GM23338 (cell line): ENCODE results near the gene CTDSPL. TPM values are rescaled to one million over a fixed set of nuclear protein-coding genes. Genes with fewer than 3 reads are reported as not detected.

Experiments
- ATAC-seq: fragments of 200-7000 bp; cut with Tn5 transposase; 3 replicates; pipeline ENCODE4 v1.9.1; 2020
- DNase-seq: peaks from one replicate; pipeline ENCODE4 v3.0.0-alpha.2; 2015; ENCODE audit warnings: low spot score
- H2AFZ ChIP-seq: fragments of 200-600 bp; sonication (generic); 2 replicates; pipeline ENCODE4 v1.8.0; 2016; ENCODE audit warnings: antibody characterized with exemption, mild to moderate bottlenecking, moderate library complexity
- H3F3A ChIP-seq: fragments of 200-600 bp; sonication (generic); replicated peaks from 2 replicates; pipeline ENCODE4 v1.8.0; 2017; ENCODE audit warnings: antibody characterized with exemption, mixed run types, low read depth
- H3K27ac ChIP-seq: fragments of 200-600 bp; sonication (generic); 2 replicates; pipeline ENCODE4 v1.6.1; 2016; ENCODE audit warnings: low read depth
- H3K27me3 ChIP-seq: fragments of 200-600 bp; sonication (generic); 2 replicates; pipeline ENCODE4 v1.8.0; 2016; ENCODE audit warnings: mild to moderate bottlenecking, mixed run types, moderate library complexity; ENCODE audit not compliant: insufficient read depth
- H3K36me3 ChIP-seq: fragments of 200-600 bp; sonication (generic); 2 replicates; pipeline ENCODE4 v1.8.0; 2016; ENCODE audit warnings: mild to moderate bottlenecking; ENCODE audit not compliant: insufficient read depth
- H3K4me1 ChIP-seq: fragments of 200-600 bp; sonication (generic); 2 replicates; pipeline ENCODE4 v1.8.0; 2016; ENCODE audit warnings: mild to moderate bottlenecking, moderate library complexity; ENCODE audit not compliant: insufficient read depth
- H3K4me2 ChIP-seq: fragments of 200-600 bp; sonication (generic); 2 replicates; pipeline ENCODE4 v1.7.1; 2017; ENCODE audit warnings: mixed run types
- H3K4me3 ChIP-seq: fragments of 200-600 bp; sonication (generic); 2 replicates; pipeline ENCODE4 v1.6.1; 2016; ENCODE audit warnings: mixed run types
- H3K79me2 ChIP-seq: fragments of 200-600 bp; sonication (generic); replicated peaks from 2 replicates; pipeline ENCODE4 v1.8.0; 2017; ENCODE audit warnings: mild to moderate bottlenecking; ENCODE audit not compliant: insufficient read depth
- H3K9me2 ChIP-seq: fragments of 200-600 bp; sonication (generic); 2 replicates; pipeline ENCODE4 v1.8.0; 2017; ENCODE audit not compliant: insufficient read depth
- H4K20me1 ChIP-seq: fragments of 200-600 bp; sonication (generic); replicated peaks from 2 replicates; pipeline ENCODE4 v1.8.0; 2017; ENCODE audit warnings: mild to moderate bottlenecking; ENCODE audit not compliant: insufficient read depth
- H3K27ac Mint-ChIP-seq: 2 replicates; pipeline ENCODE4 v1.8.0; 2020; ENCODE audit warnings: inconsistent platforms, mild to moderate bottlenecking, moderate library complexity, mixed read lengths
- H3K27me3 Mint-ChIP-seq: 3 replicates; pipeline ENCODE4 v1.8.0; 2022; ENCODE audit warnings: low read depth, mild to moderate bottlenecking, moderate library complexity, mixed read lengths, inconsistent platforms; ENCODE audit not compliant: insufficient read depth, poor library complexity
- H3K36me3 Mint-ChIP-seq: 3 replicates; pipeline ENCODE4 v1.8.0; 2021; ENCODE audit warnings: low read depth, mild to moderate bottlenecking, inconsistent platforms, moderate library complexity, mixed read lengths
- H3K4me1 Mint-ChIP-seq: 3 replicates; pipeline ENCODE4 v1.8.0; 2020; ENCODE audit warnings: mild to moderate bottlenecking, inconsistent platforms, mixed read lengths
- H3K4me3 Mint-ChIP-seq: 3 replicates; pipeline ENCODE4 v1.8.0; 2021; ENCODE audit warnings: moderate library complexity, mild to moderate bottlenecking, inconsistent platforms, mixed read lengths
- H3K9me3 Mint-ChIP-seq: 3 replicates; pipeline ENCODE4 v1.8.0; 2020; ENCODE audit warnings: moderate library complexity, mild to moderate bottlenecking, inconsistent platforms, mixed read lengths
- CTCF ChIP-seq, 2 experiments: fragments of 200-600 bp in 1 of 2; sonication (generic) in 1 of 2; conservative IDR thresholded peaks; 2 replicates each; pipeline versions ENCODE4 v1.5.1 to v1.6.1; 2016 to 2017; ENCODE audit warnings: antibody characterized with exemption in 2 of 2, low read depth in 2 of 2, mild to moderate bottlenecking in 2 of 2, moderate library complexity in 1 of 2
- EZH2 ChIP-seq: fragments of 200-600 bp; sonication (generic); IDR thresholded peaks from one replicate; pipeline ENCODE4 v1.8.0; 2017; ENCODE audit warnings: antibody characterized with exemption, mild to moderate bottlenecking, low read depth; ENCODE audit not compliant: unreplicated experiment
- EZH2phosphoT487 ChIP-seq: fragments of 200-600 bp; sonication (generic); IDR thresholded peaks from one replicate; pipeline ENCODE4 v1.8.1; 2018; ENCODE audit warnings: antibody characterized with exemption; ENCODE audit not compliant: unreplicated experiment
- JUNB ChIP-seq: IDR thresholded peaks from one replicate; pipeline ENCODE4 v1.6.1; 2016; ENCODE audit warnings: antibody characterized with exemption; ENCODE audit not compliant: unreplicated experiment
- NANOG ChIP-seq: IDR thresholded peaks from 2 replicates; pipeline ENCODE4 v1.6.1; 2016; ENCODE audit warnings: antibody characterized with exemption, borderline replicate concordance
- REST ChIP-seq: IDR thresholded peaks from one replicate; pipeline ENCODE4 v1.6.1; 2018; ENCODE audit warnings: antibody characterized with exemption; ENCODE audit not compliant: unreplicated experiment
- STAT1 ChIP-seq: IDR thresholded peaks from one replicate; pipeline ENCODE4 v1.6.1; 2016; ENCODE audit warnings: antibody characterized with exemption; ENCODE audit not compliant: unreplicated experiment
- ZNF114 ChIP-seq: fragments of 250-450 bp; sonication (Bioruptor Pico); IDR thresholded peaks from 2 replicates; pipeline ENCODE4 v1.5.0; 2020; ENCODE audit warnings: mild to moderate bottlenecking, moderate library complexity
- polyA plus RNA-seq: library from polyadenylated mRNA; unstranded; fragments of >200 nt; fragmentation: Nextera tagmentation; extraction: Ambion mirVana; gene quantifications from 2 replicates; pipeline ENCODE4 v1.2.1, GENCODE V29; 2016
- total RNA-seq: library from RNA; depleted of rRNA; stranded (reverse); fragments of >200 nt; shearing (Covaris generic); gene quantifications from 2 replicates; pipeline ENCODE4 v1.2.3, GENCODE V29; 2014
- TF ChIP-seq, protein P1 (sequence below): fragments of 250-450 bp; sonication (Bioruptor Pico); IDR thresholded peaks from 2 replicates; pipeline ENCODE4 v1.5.0; 2020; ENCODE audit warnings: mild to moderate bottlenecking, moderate library complexity
- TF ChIP-seq, protein P2 (sequence below): IDR thresholded peaks from 2 replicates; pipeline ENCODE4 v1.6.1; 2016; ENCODE audit warnings: antibody characterized with exemption

Gene CTDSPL
- total and polyA plus RNA-seq, 2 experiments from 2014 or later = 23.2 to 42.0 TPM

DNA sequence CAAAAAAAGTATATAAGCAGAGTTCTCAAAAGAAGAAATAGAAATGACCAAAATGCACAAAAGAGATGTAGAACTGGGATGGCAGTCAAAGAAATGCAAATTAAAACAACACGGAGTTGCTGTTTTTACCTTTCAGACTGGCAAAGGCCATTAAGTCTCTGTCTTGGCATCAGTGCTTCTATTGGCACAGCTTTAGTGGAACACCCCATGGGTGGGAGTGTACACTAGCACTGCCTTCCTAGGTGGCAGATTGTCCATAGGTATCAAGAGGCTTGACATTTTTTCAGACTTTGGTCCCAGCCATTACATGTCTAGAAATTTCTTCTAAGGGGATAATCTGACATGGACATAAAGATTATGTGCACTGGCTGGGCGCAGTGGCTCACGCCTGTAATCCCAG lies 70.8 kb downstream of the CTDSPL start (continued):
- TF ChIP-seq ZNF114 (CRISPR knock-in tag) (no peak), EZH2phosphoT487 (no peak), JUNB (no peak)

DNA sequence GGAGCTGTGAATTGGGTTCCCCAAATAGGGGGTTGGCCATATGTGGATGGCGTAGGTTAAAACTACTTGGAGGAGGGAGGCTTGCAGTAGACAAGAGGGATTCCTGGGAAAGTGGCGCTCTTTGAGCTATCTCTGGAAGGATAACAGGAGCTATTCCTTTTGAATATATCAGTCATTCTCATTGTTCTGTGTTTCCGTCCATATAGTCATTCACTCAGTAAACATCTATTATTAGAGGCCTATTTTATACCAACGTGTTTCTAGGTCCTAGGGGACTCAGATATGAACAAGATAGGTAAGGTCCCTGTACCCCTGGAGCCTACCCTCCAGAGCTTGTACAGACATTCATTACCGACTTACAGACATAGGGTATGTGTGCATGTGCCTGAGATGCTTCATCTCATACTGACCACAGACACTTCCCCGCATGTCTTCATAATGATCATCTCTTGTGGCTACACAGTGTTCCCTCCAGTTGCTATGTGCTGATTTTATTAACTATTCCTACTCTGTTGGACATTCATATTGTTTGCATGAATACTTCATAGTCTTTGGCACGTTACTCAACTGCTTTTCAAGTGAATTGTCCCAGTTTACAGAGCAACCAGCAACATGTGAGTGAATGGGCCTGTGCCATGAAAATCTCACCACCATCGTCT lies 73.1 kb downstream of the CTDSPL start:
- H3K4me2 ChIP-seq = no peak overlapping the region
- peaks cover 8% of the 10 kb centered on the region for H3K79me2 ChIP-seq
- no peaks in the 10 kb centered on the region for H3K36me3 ChIP-seq
- H2AFZ ChIP-seq = no peak overlapping the region
- H3K9me3 Mint-ChIP-seq = no peaks in the 10 kb centered on the region
- H3K27me3 ChIP-seq = no peaks in the 10 kb centered on the region
- ATAC-seq (no peak), DNase-seq (no peak)
- H3K36me3 Mint-ChIP-seq = no peaks in the 10 kb centered on the region
- no peak overlapping the region for H3K27ac Mint-ChIP-seq
- H4K20me1 ChIP-seq = peaks cover 5% of the 10 kb centered on the region; the same call in 1 of the 2 replicates
- no peaks in the 10 kb centered on the region for H3K9me2 ChIP-seq
- TF ChIP-seq, protein P1, sequence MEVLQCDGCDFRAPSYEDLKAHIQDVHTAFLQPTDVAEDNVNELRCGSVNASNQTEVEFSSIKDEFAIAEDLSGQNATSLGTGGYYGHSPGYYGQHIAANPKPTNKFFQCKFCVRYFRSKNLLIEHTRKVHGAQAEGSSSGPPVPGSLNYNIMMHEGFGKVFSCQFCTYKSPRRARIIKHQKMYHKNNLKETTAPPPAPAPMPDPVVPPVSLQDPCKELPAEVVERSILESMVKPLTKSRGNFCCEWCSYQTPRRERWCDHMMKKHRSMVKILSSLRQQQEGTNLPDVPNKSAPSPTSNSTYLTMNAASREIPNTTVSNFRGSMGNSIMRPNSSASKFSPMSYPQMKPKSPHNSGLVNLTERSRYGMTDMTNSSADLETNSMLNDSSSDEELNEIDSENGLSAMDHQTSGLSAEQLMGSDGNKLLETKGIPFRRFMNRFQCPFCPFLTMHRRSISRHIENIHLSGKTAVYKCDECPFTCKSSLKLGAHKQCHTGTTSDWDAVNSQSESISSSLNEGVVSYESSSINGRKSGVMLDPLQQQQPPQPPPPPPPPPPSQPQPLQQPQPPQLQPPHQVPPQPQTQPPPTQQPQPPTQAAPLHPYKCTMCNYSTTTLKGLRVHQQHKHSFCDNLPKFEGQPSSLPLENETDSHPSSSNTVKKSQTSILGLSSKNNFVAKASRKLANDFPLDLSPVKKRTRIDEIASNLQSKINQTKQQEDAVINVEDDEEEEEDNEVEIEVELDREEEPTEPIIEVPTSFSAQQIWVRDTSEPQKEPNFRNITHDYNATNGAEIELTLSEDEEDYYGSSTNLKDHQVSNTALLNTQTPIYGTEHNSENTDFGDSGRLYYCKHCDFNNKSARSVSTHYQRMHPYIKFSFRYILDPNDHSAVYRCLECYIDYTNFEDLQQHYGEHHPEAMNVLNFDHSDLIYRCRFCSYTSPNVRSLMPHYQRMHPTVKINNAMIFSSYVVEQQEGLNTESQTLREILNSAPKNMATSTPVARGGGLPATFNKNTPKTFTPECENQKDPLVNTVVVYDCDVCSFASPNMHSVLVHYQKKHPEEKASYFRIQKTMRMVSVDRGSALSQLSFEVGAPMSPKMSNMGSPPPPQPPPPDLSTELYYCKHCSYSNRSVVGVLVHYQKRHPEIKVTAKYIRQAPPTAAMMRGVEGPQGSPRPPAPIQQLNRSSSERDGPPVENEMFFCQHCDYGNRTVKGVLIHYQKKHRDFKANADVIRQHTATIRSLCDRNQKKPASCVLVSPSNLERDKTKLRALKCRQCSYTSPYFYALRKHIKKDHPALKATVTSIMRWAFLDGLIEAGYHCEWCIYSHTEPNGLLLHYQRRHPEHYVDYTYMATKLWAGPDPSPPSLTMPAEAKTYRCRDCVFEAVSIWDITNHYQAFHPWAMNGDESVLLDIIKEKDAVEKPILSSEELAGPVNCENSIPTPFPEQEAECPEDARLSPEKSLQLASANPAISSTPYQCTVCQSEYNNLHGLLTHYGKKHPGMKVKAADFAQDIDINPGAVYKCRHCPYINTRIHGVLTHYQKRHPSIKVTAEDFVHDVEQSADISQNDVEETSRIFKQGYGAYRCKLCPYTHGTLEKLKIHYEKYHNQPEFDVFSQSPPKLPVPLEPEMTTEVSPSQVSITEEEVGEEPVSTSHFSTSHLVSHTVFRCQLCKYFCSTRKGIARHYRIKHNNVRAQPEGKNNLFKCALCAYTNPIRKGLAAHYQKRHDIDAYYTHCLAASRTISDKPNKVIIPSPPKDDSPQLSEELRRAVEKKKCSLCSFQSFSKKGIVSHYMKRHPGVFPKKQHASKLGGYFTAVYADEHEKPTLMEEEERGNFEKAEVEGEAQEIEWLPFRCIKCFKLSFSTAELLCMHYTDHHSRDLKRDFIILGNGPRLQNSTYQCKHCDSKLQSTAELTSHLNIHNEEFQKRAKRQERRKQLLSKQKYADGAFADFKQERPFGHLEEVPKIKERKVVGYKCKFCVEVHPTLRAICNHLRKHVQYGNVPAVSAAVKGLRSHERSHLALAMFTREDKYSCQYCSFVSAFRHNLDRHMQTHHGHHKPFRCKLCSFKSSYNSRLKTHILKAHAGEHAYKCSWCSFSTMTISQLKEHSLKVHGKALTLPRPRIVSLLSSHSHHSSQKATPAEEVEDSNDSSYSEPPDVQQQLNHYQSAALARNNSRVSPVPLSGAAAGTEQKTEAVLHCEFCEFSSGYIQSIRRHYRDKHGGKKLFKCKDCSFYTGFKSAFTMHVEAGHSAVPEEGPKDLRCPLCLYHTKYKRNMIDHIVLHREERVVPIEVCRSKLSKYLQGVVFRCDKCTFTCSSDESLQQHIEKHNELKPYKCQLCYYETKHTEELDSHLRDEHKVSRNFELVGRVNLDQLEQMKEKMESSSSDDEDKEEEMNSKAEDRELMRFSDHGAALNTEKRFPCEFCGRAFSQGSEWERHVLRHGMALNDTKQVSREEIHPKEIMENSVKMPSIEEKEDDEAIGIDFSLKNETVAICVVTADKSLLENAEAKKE = no peak
- TF ChIP-seq NANOG (no peak), REST (no peak), EZH2 (no peak), JUNB (no peak), CTCF (conservative IDR thresholded peaks at IDR 0.05; ENCODE audit: low read depth in 2 of 2) (no peak), STAT1 (no peak)
- TF ChIP-seq, protein P2, sequence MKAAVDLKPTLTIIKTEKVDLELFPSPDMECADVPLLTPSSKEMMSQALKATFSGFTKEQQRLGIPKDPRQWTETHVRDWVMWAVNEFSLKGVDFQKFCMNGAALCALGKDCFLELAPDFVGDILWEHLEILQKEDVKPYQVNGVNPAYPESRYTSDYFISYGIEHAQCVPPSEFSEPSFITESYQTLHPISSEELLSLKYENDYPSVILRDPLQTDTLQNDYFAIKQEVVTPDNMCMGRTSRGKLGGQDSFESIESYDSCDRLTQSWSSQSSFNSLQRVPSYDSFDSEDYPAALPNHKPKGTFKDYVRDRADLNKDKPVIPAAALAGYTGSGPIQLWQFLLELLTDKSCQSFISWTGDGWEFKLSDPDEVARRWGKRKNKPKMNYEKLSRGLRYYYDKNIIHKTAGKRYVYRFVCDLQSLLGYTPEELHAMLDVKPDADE = no peak
- H3K4me3 ChIP-seq = no peak overlapping the region
- H3K4me1 ChIP-seq = peaks cover 9% of the 10 kb centered on the region
- no peak overlapping the region for H3K4me3 Mint-ChIP-seq
- peaks cover 22% of the 10 kb centered on the region for H3K4me1 Mint-ChIP-seq
- H3K27me3 Mint-ChIP-seq = peaks cover 2% of the 10 kb centered on the region
- no peaks in the 10 kb centered on the region for H3F3A ChIP-seq
- H3K27ac ChIP-seq = no peak overlapping the region
